WERI-Rb-1 (cell line): ENCODE data around the gene OR6B2.

Experiments
- DNase-seq: peaks from one replicate; pipeline ENCODE4 v3.0.0-alpha.2; 2020
- H3K27ac ChIP-seq: fragments of 250-450 bp; sonication (Bioruptor Pico); 2 replicates; pipeline ENCODE4 v1.5.1; 2020; ENCODE audit warnings: mild to moderate bottlenecking, moderate library complexity
- H3K27me3 ChIP-seq: fragments of 250-450 bp; sonication (Bioruptor Pico); 2 replicates; pipeline ENCODE4 v1.5.1; 2021; ENCODE audit warnings: mild to moderate bottlenecking, low read depth, moderate library complexity; ENCODE audit not compliant: insufficient read depth, severe bottlenecking
- H3K36me3 ChIP-seq: fragments of 250-450 bp; sonication (Bioruptor Pico); 2 replicates; pipeline ENCODE4 v1.5.1; 2020; ENCODE audit warnings: mild to moderate bottlenecking, moderate library complexity
- H3K4me3 ChIP-seq: 2 replicates; pipeline ENCODE4 v1.5.1; 2011; ENCODE audit warnings: low read depth, mild to moderate bottlenecking, control low read depth, low read length
- H3K9me3 ChIP-seq: fragments of 250-450 bp; sonication (Bioruptor Pico); 2 replicates; pipeline ENCODE4 v1.5.1; 2021; ENCODE audit warnings: mild to moderate bottlenecking, moderate library complexity; ENCODE audit not compliant: severe bottlenecking
- CTCF ChIP-seq: IDR thresholded peaks from 2 replicates; pipeline ENCODE4 v1.5.1; 2011; ENCODE audit warnings: low read depth, mild to moderate bottlenecking, control low read depth, inconsistent platforms, low read length

Gene OR6B2

GRCh38 chr2:240030379-240031094, at the start of gene OR6B2:
OR6B2 (minus strand) TSS chr2:240030429; CDS start chr2:240030429, 0 bp downstream.
- no peak for DNase-seq
- Histone ChIP-seq H3K4me3 (no peak within 1 kb of the TSS), H3K27ac (no peak within 1 kb of the TSS), H3K36me3 (no peaks in the 10 kb centered on the region), H3K9me3 (no peaks in the 10 kb centered on the region), H3K27me3 (peaks cover 70% of the 10 kb centered on the region)
- no peak for TF ChIP-seq CTCF

DNA sequence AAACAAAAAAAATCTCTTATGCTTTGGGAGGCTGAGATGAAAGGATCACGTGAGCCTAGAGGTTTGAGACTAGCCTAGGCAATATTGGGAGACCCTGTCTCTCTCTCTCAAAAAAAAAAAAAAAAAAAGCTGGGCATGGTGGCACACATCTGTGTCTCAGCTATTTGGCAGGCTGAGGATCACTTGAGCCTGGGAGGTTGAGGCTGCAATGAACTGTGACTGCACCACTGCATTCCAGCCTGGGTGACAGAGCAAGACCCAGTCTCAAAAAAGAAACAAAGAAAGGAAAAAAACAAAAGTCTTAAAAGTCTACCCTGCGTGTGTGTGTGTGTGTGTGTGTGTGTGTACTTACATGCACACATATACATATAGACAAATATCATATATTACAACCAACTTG, 48.4 kb upstream of the OR6B2 start:
- Histone ChIP-seq H3K27ac (no peak overlapping the region), H3K36me3 (no peaks in the 10 kb centered on the region), H3K9me3 (peaks cover 9% of the 10 kb centered on the region), H3K4me3 (no peak overlapping the region), H3K27me3 (peaks cover 51% of the 10 kb centered on the region)
- no peak for DNase-seq
- TF ChIP-seq CTCF, result no peak

DNA sequence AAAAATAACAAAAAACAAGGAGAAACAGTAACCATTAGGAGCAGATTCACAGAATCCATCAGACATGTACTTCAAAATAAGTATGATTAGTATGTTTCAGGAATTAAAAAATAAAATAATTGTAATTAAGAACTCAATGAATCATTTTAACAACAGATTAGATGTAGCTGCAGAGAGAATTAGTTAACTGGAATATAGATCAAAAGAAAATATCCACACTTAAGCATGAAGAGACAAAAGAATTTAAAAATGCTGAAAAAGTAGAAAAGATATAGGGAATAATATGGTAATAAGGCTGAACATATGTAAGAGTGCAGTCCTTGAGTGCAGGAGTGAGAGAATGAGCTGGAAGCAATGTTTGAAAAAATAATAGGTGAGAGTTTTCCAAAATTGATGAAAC, 47.2 kb upstream of the OR6B2 start:
- H3K36me3 ChIP-seq, result no peaks in the 10 kb centered on the region
- DNase-seq, result no peak

DNA sequence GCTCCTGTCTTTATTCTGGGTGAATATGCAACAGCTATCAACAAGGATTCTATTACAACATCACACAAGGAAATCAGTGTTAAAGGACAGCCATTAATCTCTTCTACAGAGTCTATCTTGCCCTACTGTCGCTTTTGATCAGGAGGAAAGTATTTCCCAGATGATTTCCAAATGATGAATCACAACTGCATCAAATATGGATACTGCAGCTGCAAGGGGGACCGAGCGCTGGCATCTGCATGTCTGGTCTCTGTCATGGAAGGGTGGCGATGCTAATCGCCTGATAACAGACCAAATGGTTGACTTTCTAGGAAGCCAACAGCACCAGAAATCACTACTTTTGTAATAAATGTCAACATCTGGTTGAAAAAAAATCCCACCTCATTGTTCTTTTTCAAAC, 44.3 kb upstream of the OR6B2 start:
- Histone ChIP-seq H3K27ac (no peak overlapping the region), H3K27me3 (peaks cover 61% of the 10 kb centered on the region)

More for the DNA sequence above, 47.2 kb upstream of the OR6B2 start:
- no peak overlapping the region for H3K4me3 ChIP-seq
- no peak for TF ChIP-seq CTCF
- no peak overlapping the region for H3K27ac ChIP-seq
- H3K27me3 ChIP-seq, result peaks cover 51% of the 10 kb centered on the region
- H3K9me3 ChIP-seq, result peaks cover 9% of the 10 kb centered on the region

DNA sequence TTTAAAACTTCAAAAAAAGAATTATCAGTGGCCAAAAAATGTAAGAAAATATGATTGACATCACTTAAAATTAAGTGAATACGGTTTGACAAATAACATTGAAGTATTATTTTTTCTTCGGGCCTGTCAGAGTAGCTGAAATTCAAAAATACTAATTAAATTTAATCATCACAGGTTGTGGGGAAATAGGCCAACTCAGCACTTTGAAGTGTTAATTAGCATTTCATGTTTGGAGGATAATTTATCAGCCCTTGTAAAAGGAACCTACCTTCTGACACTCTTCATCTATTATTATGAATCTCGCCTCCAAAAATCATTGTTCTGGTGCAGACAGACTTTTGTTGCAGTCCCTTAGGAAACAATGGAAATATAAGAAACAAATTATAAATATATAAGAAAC, 40.7 kb upstream of the OR6B2 start:
- Histone ChIP-seq H3K9me3 (peaks cover 2% of the 10 kb centered on the region), H3K27ac (no peak overlapping the region), H3K36me3 (no peaks in the 10 kb centered on the region), H3K4me3 (no peak overlapping the region), H3K27me3 (peaks cover 85% of the 10 kb centered on the region)
- TF ChIP-seq CTCF, result no peak
- no peak for DNase-seq

More for the DNA sequence above, 44.3 kb upstream of the OR6B2 start:
- Histone ChIP-seq H3K36me3 (no peaks in the 10 kb centered on the region), H3K9me3 (peaks cover 11% of the 10 kb centered on the region), H3K4me3 (no peak overlapping the region)
- no peak for DNase-seq
- no peak for TF ChIP-seq CTCF

DNA sequence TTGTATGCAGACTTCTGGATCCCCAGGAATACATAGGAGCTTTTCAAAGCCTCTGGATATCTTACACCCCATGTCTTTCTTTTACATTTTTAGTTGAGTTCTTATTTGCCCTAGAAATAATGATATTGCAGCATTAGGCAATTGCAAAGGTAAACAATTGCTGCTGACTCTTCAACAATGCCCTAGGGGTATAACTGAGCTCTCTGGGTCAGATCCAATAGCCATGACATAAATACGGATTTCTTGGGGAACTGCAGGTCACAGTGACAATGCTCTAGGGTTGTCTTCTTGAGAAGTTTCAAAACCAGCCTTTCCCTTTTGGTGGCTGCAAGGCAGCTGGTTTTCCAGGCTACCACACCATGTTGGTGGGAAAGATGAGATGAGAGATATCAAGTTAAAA, 39.6 kb upstream of the OR6B2 start:
- TF ChIP-seq CTCF, result no peak
- Histone ChIP-seq H3K36me3 (no peaks in the 10 kb centered on the region), H3K27me3 (peaks cover 84% of the 10 kb centered on the region), H3K9me3 (peaks cover 2% of the 10 kb centered on the region), H3K4me3 (no peak overlapping the region), H3K27ac (no peak overlapping the region)
- DNase-seq, result no peak
